Stimulated activated naive CD8-positive, alpha-beta T cell treated with anti-CD3 and anti-CD28 coated beads, Interleukin-15, Interleukin-2, amounts not matched to agents 100 U/mL and 50 U/mL, for 24 hours (primary cell): ENCODE data around the gene RTKN2.
A peak's percentile ranks its signal among the peaks of the same experiment; 100 is the strongest.
"Not testable (repeated sequence)": the region's sequence is repeated elsewhere in the genome, so short reads cannot be mapped to it uniquely, and the experiment has no call there.

Experiments
- ATAC-seq: fragments of 150-1000 bp; cut with Tn5 transposase; one replicate; pipeline ENCODE4 v1.10.0; 2021
- DNase-seq: peaks from one replicate; pipeline ENCODE4 v3.0.0; 2021

RTKN2 gene

DNA sequence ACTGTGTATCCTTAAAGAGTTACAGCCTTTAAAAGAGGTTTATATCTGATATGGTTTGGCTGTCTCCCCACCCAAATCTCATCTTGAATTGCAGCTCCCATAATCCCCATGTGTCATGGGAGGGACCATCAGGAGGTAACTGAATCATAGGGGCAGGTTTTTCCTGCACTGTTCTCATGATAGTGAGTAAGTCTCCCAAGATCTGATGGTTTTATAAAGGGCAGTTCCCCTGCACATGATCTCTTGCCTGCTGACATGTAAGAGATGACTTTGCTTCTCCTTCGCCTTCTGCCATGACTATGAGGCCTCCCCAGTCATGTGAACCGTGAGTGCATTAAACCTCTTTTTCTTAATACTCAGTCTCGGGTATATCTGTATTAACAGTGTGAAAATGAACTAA, 9.7 kb downstream of the RTKN2 start:
- DNase-seq (no peak), ATAC-seq (no peak)

GRCh38 chr10:62253704-62254103, 14.9 kb downstream of the RTKN2 start:
- no peak for DNase-seq
- ATAC-seq: peak; percentile 36

- DNase-seq (no peak), ATAC-seq (no peak)
Measured at GRCh38 chr10:62252051-62252450, 16.6 kb downstream of the RTKN2 start.

GRCh38 chr10:62250594-62251198, 17.9 kb downstream of the RTKN2 start:
- no peak for DNase-seq
- ATAC-seq: peak; percentile 59

- DNase-seq (no peak), ATAC-seq (no peak)
Measured at GRCh38 chr10:62249957-62250356, 18.7 kb downstream of the RTKN2 start.

- no peak for DNase-seq
- no peak for ATAC-seq
Measured at GRCh38 chr10:62248465-62248864, 20.2 kb downstream of the RTKN2 start.

GRCh38 chr10:62244785-62245467, 23.7 kb downstream of the RTKN2 start:
- peak; percentile 87 for ATAC-seq
- peak; percentile 43 for DNase-seq

- no peak for DNase-seq
- no peak for ATAC-seq
Measured at GRCh38 chr10:62244088-62244487, 24.6 kb downstream of the RTKN2 start.

GRCh38 chr10:62243647-62243997, 25.0 kb downstream of the RTKN2 start:
- DNase-seq (no peak), ATAC-seq (peak; percentile 33)

- not testable (repeated sequence) for DNase-seq
- peak; percentile 50 for ATAC-seq
Measured at GRCh38 chr10:62242965-62243646, 25.5 kb downstream of the RTKN2 start.

DNA sequence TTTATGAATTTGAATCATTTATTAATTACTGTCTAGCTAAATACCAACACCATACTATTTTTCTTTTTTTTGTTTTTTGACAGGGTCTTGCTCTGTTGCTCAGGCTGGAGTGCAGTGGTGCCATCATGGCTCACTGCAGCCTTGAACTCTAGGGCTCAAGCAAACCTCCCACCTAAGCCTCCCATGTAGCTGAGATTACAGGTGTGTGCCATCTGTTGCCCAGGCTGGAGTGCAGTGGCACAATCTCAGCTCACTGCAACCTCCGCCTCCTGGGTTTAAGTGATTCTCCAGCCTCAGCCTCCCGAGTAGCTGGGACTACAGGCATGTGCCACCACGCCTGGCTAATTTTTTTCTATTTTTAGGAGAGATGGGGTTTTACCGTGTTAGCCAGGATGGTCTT, 27.1 kb downstream of the RTKN2 start:
- not testable (repeated sequence) for DNase-seq, ATAC-seq

DNA sequence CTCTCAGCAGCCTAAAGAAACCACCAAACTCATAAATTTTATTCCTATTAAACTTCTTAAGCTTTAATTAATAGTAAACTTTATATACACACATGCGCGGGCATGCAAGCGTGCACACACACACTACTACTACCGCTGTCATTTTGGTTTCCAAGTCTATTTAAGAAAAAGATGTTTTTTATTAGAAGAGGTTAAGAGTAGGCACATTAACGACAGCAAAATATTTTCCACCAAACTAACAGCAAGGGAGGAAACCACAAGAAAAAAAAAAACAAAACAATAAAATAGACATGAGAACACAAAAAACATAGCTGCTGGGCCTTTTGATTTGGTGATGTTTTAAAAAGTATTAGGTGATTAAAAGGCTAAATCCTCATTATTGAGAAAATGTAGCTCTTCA, 28.6 kb downstream of the RTKN2 start:
- no peak for DNase-seq
- ATAC-seq: no peak

DNA sequence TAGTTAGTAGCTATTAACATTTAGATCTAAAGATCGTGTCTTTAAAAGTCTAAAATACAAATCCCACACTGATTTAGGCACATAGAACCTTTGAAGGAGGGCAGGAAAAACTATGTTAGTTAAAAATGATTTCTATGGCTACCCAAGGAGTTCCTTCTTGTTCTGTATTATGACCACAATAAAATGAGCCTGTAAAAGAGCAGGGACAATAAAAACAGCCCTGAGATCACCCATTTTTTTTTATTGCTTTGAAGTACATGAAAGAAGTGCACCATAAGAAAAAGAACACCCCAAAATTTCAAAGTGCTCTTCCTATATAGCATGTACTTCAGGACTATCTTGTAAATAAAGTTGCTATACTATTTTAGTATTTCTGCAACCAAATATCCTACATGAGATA, 29.8 kb downstream of the RTKN2 start:
- ATAC-seq (no peak), DNase-seq (no peak)

DNA sequence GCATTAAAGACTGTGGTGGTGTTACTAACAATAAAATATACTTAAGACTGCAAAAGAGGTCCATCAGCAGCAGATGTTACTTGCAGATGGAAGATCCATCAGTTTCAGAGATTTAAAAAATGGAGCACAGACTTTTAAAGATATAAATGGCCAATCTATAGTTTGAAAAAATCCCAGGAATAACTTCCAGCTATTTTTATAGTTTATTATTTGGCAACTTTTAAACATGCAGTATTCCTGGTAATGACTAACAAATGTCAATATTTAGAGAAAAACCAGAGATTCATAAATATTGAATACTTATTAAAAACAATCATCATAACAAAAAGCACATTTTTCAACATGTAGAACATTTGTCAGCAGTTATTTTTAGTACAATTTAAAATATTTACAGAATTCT, 30.7 kb downstream of the RTKN2 start:
- ATAC-seq (no peak), DNase-seq (no peak)

DNA sequence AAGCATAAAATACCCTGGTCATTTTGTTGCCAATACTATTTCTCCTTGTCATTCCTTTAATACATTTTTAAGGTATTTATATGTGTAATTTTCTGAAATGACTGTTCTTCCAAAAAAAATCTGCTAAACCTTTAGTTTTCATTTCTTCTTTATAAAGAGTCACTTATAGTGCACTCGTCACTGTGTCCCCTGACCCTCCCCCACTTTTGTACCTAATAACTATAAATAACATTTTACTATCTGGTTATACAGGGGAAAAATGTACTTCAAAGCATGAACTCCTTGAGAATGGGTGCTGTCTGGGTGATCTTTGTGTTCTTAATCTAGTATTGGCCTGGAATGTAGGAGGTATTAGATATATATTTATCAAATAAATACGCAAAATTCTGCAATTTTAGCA, 31.1 kb downstream of the RTKN2 start:
- ATAC-seq (no peak), DNase-seq (no peak)

DNA sequence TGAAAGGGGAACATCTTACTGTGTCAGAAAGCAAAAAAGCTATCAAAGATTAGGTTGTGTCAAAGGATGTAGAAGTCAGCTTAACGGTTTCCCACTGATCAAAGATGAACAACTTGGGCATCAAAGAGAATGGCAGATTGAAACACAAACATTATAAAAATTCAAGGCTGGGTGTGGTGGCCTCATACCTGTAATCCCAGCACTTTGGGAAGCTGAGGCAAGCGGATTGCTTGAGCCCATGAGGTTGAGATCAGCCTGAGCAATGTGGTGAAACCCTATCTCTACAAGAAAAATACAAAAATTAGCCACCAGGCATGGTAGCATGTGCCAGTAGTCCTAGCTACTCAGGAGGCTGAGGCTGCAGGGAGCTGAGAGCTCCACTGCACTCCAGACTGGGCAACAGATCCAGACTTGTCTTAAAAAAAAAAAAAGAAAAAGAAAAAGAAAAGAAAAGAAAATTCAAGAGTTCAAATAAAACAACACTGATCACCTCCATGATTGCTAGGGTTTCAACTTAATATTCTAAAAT, 34.5 kb downstream of the RTKN2 start:
- ATAC-seq: no peak
- DNase-seq: no peak

- DNase-seq (no peak), ATAC-seq (no peak)
Measured at GRCh38 chr10:62233356-62234076, 35.1 kb downstream of the RTKN2 start.

DNA sequence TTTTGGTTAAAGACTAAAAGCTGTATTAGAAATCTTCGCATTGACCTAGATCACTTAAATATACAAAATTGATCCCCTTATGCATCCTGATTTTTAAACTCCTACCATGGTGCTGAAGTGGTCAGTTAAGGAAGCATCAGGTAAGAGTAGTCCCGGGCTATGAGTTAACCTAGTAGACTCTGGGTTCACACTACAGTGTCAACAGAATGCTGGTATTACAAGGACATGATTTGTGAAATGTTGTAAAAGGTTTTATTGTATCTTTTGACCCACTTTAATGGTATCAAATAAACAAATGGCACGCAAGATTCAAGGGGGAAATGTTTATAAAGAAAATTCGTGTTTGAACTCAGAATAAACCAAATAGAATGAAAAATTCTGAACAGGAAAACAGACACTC, 36.8 kb downstream of the RTKN2 start:
- ATAC-seq (no peak), DNase-seq (no peak)

DNA sequence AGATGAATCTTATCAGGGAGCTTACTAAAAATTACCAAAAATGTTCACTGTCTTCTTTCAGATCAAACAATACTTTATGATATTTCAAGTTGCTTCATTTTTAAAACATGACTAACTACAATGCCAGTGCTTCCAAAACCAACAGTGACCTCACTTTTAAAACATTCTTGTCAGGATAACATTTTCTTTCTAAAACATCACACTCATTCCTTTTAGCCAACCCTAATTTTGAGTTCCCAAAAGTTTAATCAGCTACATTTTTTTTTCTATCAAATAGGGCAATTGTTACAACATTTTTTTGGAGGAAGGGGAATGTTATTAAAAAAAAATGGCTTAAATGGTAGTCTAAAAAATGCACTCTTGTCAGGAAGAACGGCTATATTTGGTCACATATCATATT, 37.3 kb downstream of the RTKN2 start:
- DNase-seq: no peak
- no peak for ATAC-seq

GRCh38 chr10:62230344-62231121, 38.1 kb downstream of the RTKN2 start:
- no peak for DNase-seq
- no peak for ATAC-seq

GRCh38 chr10:62225362-62225761, 43.3 kb downstream of the RTKN2 start:
- ATAC-seq: no peak
- DNase-seq: no peak

DNA sequence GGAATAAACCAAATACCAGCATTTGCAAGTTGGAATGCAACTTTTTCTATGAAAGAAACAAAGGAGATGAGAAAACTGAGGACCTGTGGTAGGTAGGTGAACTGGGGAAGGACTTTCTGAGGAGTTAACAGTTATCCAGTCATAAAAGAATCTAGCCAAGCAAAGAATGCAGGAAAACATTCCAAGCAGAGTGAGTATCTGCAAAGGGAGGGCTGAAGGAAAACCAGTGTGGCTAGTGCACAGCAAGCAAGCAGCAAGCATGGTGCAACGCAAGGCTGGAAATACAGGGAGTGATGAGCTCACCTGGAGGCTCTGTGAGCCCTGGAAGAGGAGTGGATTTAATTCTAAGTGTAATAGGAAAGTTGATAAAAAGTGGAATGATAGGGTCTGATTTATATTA, 44.0 kb downstream of the RTKN2 start:
- DNase-seq: no peak

More for the DNA sequence above, 44.0 kb downstream of the RTKN2 start:
- ATAC-seq: no peak
